ENCODE results near the gene NHLH2. TPM values are rescaled to one million over a fixed set of nuclear protein-coding genes. Genes with fewer than 3 reads are reported as not detected.

Gene NHLH2
- polyA plus RNA-seq, 1 of the 3 experiments (the other 2 are of a cell fraction) = not detected

DNA sequence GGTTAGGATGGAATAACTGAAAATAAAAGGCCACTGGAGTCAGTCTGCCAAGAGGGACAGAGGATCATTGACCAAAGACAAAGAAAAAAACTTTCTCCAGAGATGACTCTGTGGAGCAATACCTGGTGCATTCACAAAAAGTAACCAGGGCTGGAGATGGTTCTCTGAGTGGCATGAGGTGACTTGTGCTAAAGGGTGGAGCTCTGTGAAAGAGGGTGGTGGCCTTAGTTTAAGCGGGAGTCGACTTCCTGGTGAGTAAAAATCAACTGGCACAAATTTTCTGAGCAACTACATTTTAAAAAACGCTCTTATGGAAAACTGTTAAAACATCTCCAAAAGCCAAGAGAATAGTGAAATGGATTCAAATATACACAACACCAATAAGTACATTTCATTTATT, 10.0 kb downstream of the NHLH2 start (continued):
- TF ChIP-seq SIN3A (IDR thresholded peaks at IDR 0.05; ENCODE audit: borderline replicate concordance, low read depth, low read length) = no peak

DNA sequence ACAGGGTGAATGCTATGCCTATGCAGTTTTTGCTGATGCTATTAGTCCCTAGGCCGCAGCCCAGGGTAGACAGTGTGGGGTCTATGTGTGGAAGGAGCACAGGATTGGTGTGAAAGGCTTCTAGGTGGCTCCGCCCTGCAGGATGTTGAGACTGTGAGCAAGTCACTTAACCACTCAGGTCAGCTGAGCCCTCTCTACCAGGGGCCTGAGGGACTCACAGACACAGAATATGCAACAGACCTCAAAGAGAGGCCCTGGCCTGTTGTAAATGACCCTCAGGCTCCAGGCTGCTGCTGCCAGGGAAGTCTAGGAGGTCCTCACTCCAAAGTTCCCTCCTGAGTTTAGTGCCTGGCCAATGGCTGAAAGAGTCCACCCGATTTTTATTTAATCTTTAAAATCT, 11.0 kb downstream of the NHLH2 start:
- CTCF ChIA-PET = interaction anchor here (0.6 kb wide), 1 partner anchor 979 kb away, joined by 3 read pairs; no protein-coding TSS in a partner anchor
- H4K20me1 ChIP-seq (ENCODE audit: insufficient read depth) = no peaks in the 10 kb centered on the region
- POLR2A ChIA-PET = no interaction called here
- no peaks in the 10 kb centered on the region for H3K9me2 ChIP-seq
- no peaks in the 10 kb centered on the region for H3K79me2 ChIP-seq (ENCODE audit: insufficient read depth)
- no peak for TF ChIP-seq RXRA (IDR thresholded peaks at IDR 0.05; ENCODE audit: borderline replicate concordance, low read depth)
- TF ChIP-seq, protein P1, sequence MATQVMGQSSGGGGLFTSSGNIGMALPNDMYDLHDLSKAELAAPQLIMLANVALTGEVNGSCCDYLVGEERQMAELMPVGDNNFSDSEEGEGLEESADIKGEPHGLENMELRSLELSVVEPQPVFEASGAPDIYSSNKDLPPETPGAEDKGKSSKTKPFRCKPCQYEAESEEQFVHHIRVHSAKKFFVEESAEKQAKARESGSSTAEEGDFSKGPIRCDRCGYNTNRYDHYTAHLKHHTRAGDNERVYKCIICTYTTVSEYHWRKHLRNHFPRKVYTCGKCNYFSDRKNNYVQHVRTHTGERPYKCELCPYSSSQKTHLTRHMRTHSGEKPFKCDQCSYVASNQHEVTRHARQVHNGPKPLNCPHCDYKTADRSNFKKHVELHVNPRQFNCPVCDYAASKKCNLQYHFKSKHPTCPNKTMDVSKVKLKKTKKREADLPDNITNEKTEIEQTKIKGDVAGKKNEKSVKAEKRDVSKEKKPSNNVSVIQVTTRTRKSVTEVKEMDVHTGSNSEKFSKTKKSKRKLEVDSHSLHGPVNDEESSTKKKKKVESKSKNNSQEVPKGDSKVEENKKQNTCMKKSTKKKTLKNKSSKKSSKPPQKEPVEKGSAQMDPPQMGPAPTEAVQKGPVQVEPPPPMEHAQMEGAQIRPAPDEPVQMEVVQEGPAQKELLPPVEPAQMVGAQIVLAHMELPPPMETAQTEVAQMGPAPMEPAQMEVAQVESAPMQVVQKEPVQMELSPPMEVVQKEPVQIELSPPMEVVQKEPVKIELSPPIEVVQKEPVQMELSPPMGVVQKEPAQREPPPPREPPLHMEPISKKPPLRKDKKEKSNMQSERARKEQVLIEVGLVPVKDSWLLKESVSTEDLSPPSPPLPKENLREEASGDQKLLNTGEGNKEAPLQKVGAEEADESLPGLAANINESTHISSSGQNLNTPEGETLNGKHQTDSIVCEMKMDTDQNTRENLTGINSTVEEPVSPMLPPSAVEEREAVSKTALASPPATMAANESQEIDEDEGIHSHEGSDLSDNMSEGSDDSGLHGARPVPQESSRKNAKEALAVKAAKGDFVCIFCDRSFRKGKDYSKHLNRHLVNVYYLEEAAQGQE (IDR thresholded peaks at IDR 0.05; ENCODE audit: low read depth, low read length) = no peak
- TF ChIP-seq TCF12 (IDR thresholded peaks at IDR 0.05) = no peak
- no peak for TF ChIP-seq FOSL2 (IDR thresholded peaks at IDR 0.05; ENCODE audit: borderline replicate concordance, low read depth)
- TF ChIP-seq SMC3 (IDR thresholded peaks at IDR 0.05; ENCODE audit: low read depth, low read length) = no peak
- no peak for TF ChIP-seq SIN3A (IDR thresholded peaks at IDR 0.05; ENCODE audit: borderline replicate concordance, low read depth, low read length)
- TF ChIP-seq RCOR1 (IDR thresholded peaks at IDR 0.05; ENCODE audit: low read length) = no peak
- no peak for TF ChIP-seq TAF1 (IDR thresholded peaks at IDR 0.05; ENCODE audit: borderline replicate concordance, low read depth, low read length)
- TF ChIP-seq NRF1 (IDR thresholded peaks at IDR 0.05; ENCODE audit: low read depth, low read length) = no peak
- TF ChIP-seq ELF1 (IDR thresholded peaks at IDR 0.05) = no peak
- TF ChIP-seq, protein P2, sequence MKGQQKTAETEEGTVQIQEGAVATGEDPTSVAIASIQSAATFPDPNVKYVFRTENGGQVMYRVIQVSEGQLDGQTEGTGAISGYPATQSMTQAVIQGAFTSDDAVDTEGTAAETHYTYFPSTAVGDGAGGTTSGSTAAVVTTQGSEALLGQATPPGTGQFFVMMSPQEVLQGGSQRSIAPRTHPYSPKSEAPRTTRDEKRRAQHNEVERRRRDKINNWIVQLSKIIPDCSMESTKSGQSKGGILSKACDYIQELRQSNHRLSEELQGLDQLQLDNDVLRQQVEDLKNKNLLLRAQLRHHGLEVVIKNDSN (IDR thresholded peaks at IDR 0.05; ENCODE audit: borderline replicate concordance, low read depth) = no peak
- H3K9ac ChIP-seq = no peak overlapping the region
- WGBS (ENCODE audit: low lambda C conversion rate) = 43% methylated on average over 2 of the region's 3 CpGs
- H2AFZ ChIP-seq (ENCODE audit: low read depth) = no peak overlapping the region; the same call in 1 of the 2 replicates
- H3F3A ChIP-seq (replicated peaks; ENCODE audit: insufficient read depth) = no peaks in the 10 kb centered on the region
- peaks cover 0 to 4% of the 10 kb centered on the region in 2 experiments; a peak in 1 of 4 replicates for H3K4me1 ChIP-seq (ENCODE audit: control insufficient read depth in 1 of 2, insufficient read depth in 2 of 2, low read depth in 1 of 2, low read length in 1 of 2)
- peaks cover 12% of the 10 kb centered on the region; the same call in 1 of the 2 replicates for H3K27me3 ChIP-seq (ENCODE audit: insufficient read depth)
- no peaks in the 10 kb centered on the region for H3K36me3 ChIP-seq (replicated peaks in 1 of 2; ENCODE audit: control insufficient read depth in 1 of 2, insufficient read depth in 2 of 2, low read length in 1 of 2)
- H3K9me3 ChIP-seq = no peaks in the 10 kb centered on the region
- no peak overlapping the region for H3K4me3 ChIP-seq (ENCODE audit: low read depth in 2 of 2, low read length in 1 of 2)
- no peak for DNase-seq
- H3K4me2 ChIP-seq = no peak overlapping the region
- H3K27ac ChIP-seq (ENCODE audit: low read depth in 2 of 2, low read length in 1 of 2) = no peak overlapping the region
